ENCODE data around the gene NOS1AP. TPM values are rescaled to one million over a fixed set of nuclear protein-coding genes. Genes with fewer than 3 reads are reported as not detected.

The NOS1AP gene
- total and polyA plus RNA-seq, 5 donors, result 0.86 to 4.5 (median 4.1) TPM

- H3K9me3 ChIP-seq (ENCODE audit: control insufficient read depth, low read length), result no peaks in the 10 kb centered on the region
- DNase-seq (no peak), ATAC-seq (peak in 1 of 2 donors; percentile 34)
- no peak overlapping the region for H3K27ac ChIP-seq (ENCODE audit: low read length)
- intact Hi-C loops (cut with DNase I), result no loop called here
- WGBS, result 75% methylated on average over 7 of the region's 7 CpGs
- H3K4me1 ChIP-seq (ENCODE audit: control insufficient read depth, insufficient read depth, low read length), result no peaks in the 10 kb centered on the region
- H3K27me3 ChIP-seq (ENCODE audit: control insufficient read depth, insufficient read depth), result no peaks in the 10 kb centered on the region
- H3K4me3 ChIP-seq (ENCODE audit: low read length), result no peak overlapping the region
Measured at GRCh38 chr1:162369571-162369970, 300.1 kb downstream of the NOS1AP start.

DNA sequence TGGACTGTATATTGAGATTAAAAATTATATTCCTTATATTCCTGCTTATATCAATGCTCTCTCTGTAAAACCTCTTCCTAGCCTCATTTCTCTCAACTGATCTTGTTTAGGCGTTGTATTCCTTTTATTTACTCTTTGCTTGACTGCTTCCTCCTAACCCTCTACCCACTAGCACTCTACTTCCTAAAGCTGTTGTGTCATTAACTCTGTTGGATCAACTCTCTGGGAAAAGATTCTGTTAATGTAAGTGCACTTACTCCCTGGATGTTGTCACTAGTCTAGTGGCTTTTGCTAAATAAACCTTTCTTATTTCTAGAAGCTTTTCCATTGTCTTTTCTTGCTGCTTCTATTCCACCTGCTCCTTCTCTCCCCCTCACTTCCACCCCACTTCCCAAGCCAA is 300.7 kb downstream of the NOS1AP start:
- DNase-seq, result no peak
- no peak for ATAC-seq
- Histone ChIP-seq H3K27ac (ENCODE audit: low read length) (no peak overlapping the region), H3K4me3 (ENCODE audit: low read length) (no peak overlapping the region), H3K27me3 (ENCODE audit: control insufficient read depth, insufficient read depth) (no peaks in the 10 kb centered on the region), H3K9me3 (ENCODE audit: control insufficient read depth, low read length) (no peaks in the 10 kb centered on the region), H3K4me1 (ENCODE audit: control insufficient read depth, insufficient read depth, low read length) (no peaks in the 10 kb centered on the region)
- 91% methylated on average over 1 of the region's 1 CpG for WGBS
- intact Hi-C loops (cut with DNase I), result no loop called here

DNA sequence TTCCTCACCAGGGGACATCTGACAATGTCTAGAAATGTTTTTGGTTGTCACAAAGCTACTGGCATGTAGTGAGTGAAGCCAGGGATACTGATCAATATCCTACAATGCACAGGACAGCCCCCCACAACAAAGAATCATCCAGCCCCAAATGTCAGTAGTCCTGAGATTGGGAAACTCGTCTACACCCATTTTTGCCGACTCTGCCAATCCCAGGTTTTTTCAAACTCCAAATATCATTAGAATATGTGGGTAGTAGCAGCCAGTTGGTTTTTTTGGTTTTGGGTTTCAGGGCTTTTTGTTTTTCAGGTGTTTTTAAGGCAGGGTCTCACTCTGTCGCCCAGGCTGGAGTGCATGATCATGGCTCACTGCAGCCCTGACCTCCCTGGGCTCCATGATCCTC is 301.2 kb downstream of the NOS1AP start:
- H3K27me3 ChIP-seq (ENCODE audit: control insufficient read depth, insufficient read depth), result no peaks in the 10 kb centered on the region
- DNase-seq, result no peak
- intact Hi-C loops (cut with DNase I), result no loop called here
- H3K4me3 ChIP-seq (ENCODE audit: low read length), result no peak overlapping the region
- no peaks in the 10 kb centered on the region for H3K9me3 ChIP-seq (ENCODE audit: control insufficient read depth, low read length)
- ATAC-seq, result no peak
- 96% methylated on average over 3 of the region's 3 CpGs for WGBS
- H3K27ac ChIP-seq (ENCODE audit: low read length), result no peak overlapping the region
- H3K4me1 ChIP-seq (ENCODE audit: control insufficient read depth, insufficient read depth, low read length), result no peaks in the 10 kb centered on the region

- no peak for ATAC-seq
- WGBS, result 90% methylated on average over 6 of the region's 6 CpGs
- Histone ChIP-seq H3K4me3 (ENCODE audit: low read length) (no peak overlapping the region), H3K4me1 (ENCODE audit: control insufficient read depth, insufficient read depth, low read length) (no peaks in the 10 kb centered on the region), H3K27me3 (ENCODE audit: control insufficient read depth, insufficient read depth) (no peaks in the 10 kb centered on the region), H3K9me3 (ENCODE audit: control insufficient read depth, low read length) (no peaks in the 10 kb centered on the region), H3K27ac (ENCODE audit: low read length) (no peak overlapping the region)
- intact Hi-C loops (cut with DNase I), result no loop called here
- no peak for DNase-seq
Measured at GRCh38 chr1:162371611-162372010, 302.1 kb downstream of the NOS1AP start.

GRCh38 chr1:162372159-162373071 is 302.9 kb downstream of the NOS1AP start:
- ATAC-seq (peak in 1 of 2 donors; percentile 10), DNase-seq (no peak)
- Histone ChIP-seq H3K4me3 (ENCODE audit: low read length) (no peak overlapping the region), H3K27me3 (ENCODE audit: control insufficient read depth, insufficient read depth) (no peaks in the 10 kb centered on the region), H3K9me3 (ENCODE audit: control insufficient read depth, low read length) (no peaks in the 10 kb centered on the region), H3K27ac (ENCODE audit: low read length) (no peak overlapping the region), H3K4me1 (ENCODE audit: control insufficient read depth, insufficient read depth, low read length) (no peaks in the 10 kb centered on the region)
- WGBS, result 55% methylated on average over 13 of the region's 13 CpGs
- intact Hi-C loops (cut with DNase I), result no loop called here

DNA sequence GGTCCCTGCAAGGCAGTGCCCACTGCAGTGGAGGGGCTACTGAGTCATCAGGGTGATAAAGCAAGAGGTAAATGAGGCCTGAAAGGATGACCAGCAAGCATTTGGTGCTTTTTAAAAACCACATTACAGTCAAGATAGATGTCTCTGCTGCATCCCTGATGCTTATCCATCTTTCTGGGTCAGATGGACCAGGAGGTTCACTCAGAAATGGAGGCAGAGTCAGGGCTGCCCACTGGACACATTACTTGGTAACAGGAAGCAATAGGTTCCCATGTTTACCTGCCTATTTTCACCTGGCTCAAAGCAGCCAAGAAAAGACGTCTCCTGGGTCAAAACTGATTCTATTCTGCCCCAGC is 303.6 kb downstream of the NOS1AP start:
- intact Hi-C loops (cut with DNase I), result no loop called here
- no peaks in the 10 kb centered on the region for H3K4me1 ChIP-seq (ENCODE audit: control insufficient read depth, insufficient read depth, low read length)
- H3K27me3 ChIP-seq (ENCODE audit: control insufficient read depth, insufficient read depth), result no peaks in the 10 kb centered on the region
- no peak overlapping the region for H3K4me3 ChIP-seq (ENCODE audit: low read length)
- no peak for ATAC-seq
- no peaks in the 10 kb centered on the region for H3K9me3 ChIP-seq (ENCODE audit: control insufficient read depth, low read length)
- H3K27ac ChIP-seq (ENCODE audit: low read length), result no peak overlapping the region
- no peak for DNase-seq
- whole genome bisulfite sequencing, result 75% methylated on average over 1 of the region's 1 CpG

- ATAC-seq, result no peak
Measured at GRCh38 chr1:162373541-162374260, 304.2 kb downstream of the NOS1AP start.

GRCh38 chr1:162374406-162374805 is 304.9 kb downstream of the NOS1AP start:
- no peaks in the 10 kb centered on the region for H3K9me3 ChIP-seq (ENCODE audit: control insufficient read depth, low read length)
- no peaks in the 10 kb centered on the region for H3K4me1 ChIP-seq (ENCODE audit: control insufficient read depth, insufficient read depth, low read length)
- no peak for ATAC-seq
- no peak overlapping the region for H3K27ac ChIP-seq (ENCODE audit: low read length)
- H3K4me3 ChIP-seq (ENCODE audit: low read length), result no peak overlapping the region
- H3K27me3 ChIP-seq (ENCODE audit: control insufficient read depth, insufficient read depth), result no peaks in the 10 kb centered on the region
- 83% methylated on average over 9 of the region's 9 CpGs for WGBS
- intact Hi-C loops (cut with DNase I), result no loop called here
- no peak for DNase-seq

More at GRCh38 chr1:162373541-162374260, 304.2 kb downstream of the NOS1AP start:
- no peaks in the 10 kb centered on the region for H3K4me1 ChIP-seq (ENCODE audit: control insufficient read depth, insufficient read depth, low read length)
- H3K27me3 ChIP-seq (ENCODE audit: control insufficient read depth, insufficient read depth), result no peaks in the 10 kb centered on the region
- intact Hi-C loops (cut with DNase I), result no loop called here
- DNase-seq, result no peak
- H3K9me3 ChIP-seq (ENCODE audit: control insufficient read depth, low read length), result no peaks in the 10 kb centered on the region
- no peak overlapping the region for H3K27ac ChIP-seq (ENCODE audit: low read length)
- 90% methylated on average over 8 of the region's 8 CpGs for WGBS
- no peak overlapping the region for H3K4me3 ChIP-seq (ENCODE audit: low read length)

GRCh38 chr1:162375463-162375862 is 306.0 kb downstream of the NOS1AP start:
- H3K27me3 ChIP-seq (ENCODE audit: control insufficient read depth, insufficient read depth), result no peaks in the 10 kb centered on the region
- DNase-seq (no peak), ATAC-seq (no peak)
- 81% methylated on average over 8 of the region's 8 CpGs for WGBS
- intact Hi-C loops (cut with DNase I), result no loop called here
- H3K4me1 ChIP-seq (ENCODE audit: control insufficient read depth, insufficient read depth, low read length), result no peaks in the 10 kb centered on the region
- no peak overlapping the region for H3K27ac ChIP-seq (ENCODE audit: low read length)
- no peaks in the 10 kb centered on the region for H3K9me3 ChIP-seq (ENCODE audit: control insufficient read depth, low read length)
- H3K4me3 ChIP-seq (ENCODE audit: low read length), result no peak overlapping the region

- ATAC-seq (no peak), DNase-seq (no peak)
- no peaks in the 10 kb centered on the region for H3K27me3 ChIP-seq (ENCODE audit: control insufficient read depth, insufficient read depth)
- intact Hi-C loops (cut with DNase I), result no loop called here
- no peaks in the 10 kb centered on the region for H3K4me1 ChIP-seq (ENCODE audit: control insufficient read depth, insufficient read depth, low read length)
- H3K4me3 ChIP-seq (ENCODE audit: low read length), result no peak within 1 kb of the TSS
- H3K27ac ChIP-seq (ENCODE audit: low read length), result no peak within 1 kb of the TSS
- WGBS, result 95% methylated on average over 5 of the region's 5 CpGs
- H3K9me3 ChIP-seq (ENCODE audit: control insufficient read depth, low read length), result no peaks in the 10 kb centered on the region
Measured at GRCh38 chr1:162376691-162377090, 307.2 kb downstream of the NOS1AP start, which contains the start of gene SPATA46. SPATA46 (minus strand) TSS chr1:162376854; CDS start chr1:162376790, 64 bp downstream.

- H3K4me1 ChIP-seq (ENCODE audit: control insufficient read depth, insufficient read depth, low read length), result no peaks in the 10 kb centered on the region
- DNase-seq (no peak), ATAC-seq (no peak)
- H3K27me3 ChIP-seq (ENCODE audit: control insufficient read depth, insufficient read depth), result no peaks in the 10 kb centered on the region
- 85% methylated on average over 6 of the region's 6 CpGs for WGBS
- no peaks in the 10 kb centered on the region for H3K9me3 ChIP-seq (ENCODE audit: control insufficient read depth, low read length)
- no peak overlapping the region for H3K27ac ChIP-seq (ENCODE audit: low read length)
- intact Hi-C loops (cut with DNase I), result no loop called here
- no peak overlapping the region for H3K4me3 ChIP-seq (ENCODE audit: low read length)
Measured at GRCh38 chr1:162380061-162380846, 310.8 kb downstream of the NOS1AP start.

All from right cardiac atrium (tissue), 5 donors.